Measurements from ENCODE around the gene AGBL4.

DNA sequence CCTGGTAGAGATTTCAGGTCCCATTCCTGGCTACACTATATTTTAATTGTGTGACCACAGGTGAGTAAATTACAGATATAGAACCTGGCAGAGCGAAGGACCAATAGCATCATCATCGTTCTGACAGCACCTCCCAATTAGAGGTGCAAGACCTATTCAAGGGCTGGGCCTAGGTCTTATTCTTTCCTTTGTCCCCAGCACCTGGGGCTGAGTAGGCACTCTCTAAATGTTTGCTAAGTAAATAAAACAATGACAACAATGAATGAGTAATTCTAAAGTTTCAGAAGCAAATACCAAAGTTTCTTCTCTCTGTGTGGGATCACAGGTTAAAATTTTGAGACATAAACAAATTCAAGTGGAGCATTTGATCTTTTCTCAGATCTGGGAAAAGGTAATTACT, 1279.7 kb downstream of the AGBL4 start:
- TF ChIP-seq, protein P1, sequence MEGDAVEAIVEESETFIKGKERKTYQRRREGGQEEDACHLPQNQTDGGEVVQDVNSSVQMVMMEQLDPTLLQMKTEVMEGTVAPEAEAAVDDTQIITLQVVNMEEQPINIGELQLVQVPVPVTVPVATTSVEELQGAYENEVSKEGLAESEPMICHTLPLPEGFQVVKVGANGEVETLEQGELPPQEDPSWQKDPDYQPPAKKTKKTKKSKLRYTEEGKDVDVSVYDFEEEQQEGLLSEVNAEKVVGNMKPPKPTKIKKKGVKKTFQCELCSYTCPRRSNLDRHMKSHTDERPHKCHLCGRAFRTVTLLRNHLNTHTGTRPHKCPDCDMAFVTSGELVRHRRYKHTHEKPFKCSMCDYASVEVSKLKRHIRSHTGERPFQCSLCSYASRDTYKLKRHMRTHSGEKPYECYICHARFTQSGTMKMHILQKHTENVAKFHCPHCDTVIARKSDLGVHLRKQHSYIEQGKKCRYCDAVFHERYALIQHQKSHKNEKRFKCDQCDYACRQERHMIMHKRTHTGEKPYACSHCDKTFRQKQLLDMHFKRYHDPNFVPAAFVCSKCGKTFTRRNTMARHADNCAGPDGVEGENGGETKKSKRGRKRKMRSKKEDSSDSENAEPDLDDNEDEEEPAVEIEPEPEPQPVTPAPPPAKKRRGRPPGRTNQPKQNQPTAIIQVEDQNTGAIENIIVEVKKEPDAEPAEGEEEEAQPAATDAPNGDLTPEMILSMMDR (conservative IDR thresholded peaks at IDR 0.05; ENCODE audit: low read depth, low read length): no peak
- TF ChIP-seq RAD21 (IDR thresholded peaks at IDR 0.05; ENCODE audit: low read length): no peak
- no peak for TF ChIP-seq MXI1 (IDR thresholded peaks at IDR 0.05; ENCODE audit: borderline replicate concordance, low read depth, low read length)
- TF ChIP-seq POLR2A (IDR thresholded peaks at IDR 0.05; ENCODE audit: low read depth, low read length): no peak
- no peak for TF ChIP-seq CEBPB (IDR thresholded peaks at IDR 0.05; ENCODE audit: low read depth, low read length)
- TF ChIP-seq, protein P2, sequence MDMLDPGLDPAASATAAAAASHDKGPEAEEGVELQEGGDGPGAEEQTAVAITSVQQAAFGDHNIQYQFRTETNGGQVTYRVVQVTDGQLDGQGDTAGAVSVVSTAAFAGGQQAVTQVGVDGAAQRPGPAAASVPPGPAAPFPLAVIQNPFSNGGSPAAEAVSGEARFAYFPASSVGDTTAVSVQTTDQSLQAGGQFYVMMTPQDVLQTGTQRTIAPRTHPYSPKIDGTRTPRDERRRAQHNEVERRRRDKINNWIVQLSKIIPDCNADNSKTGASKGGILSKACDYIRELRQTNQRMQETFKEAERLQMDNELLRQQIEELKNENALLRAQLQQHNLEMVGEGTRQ (IDR thresholded peaks at IDR 0.05; ENCODE audit: low read depth, low read length): no peak
